ES-I3 (cell line): ENCODE measurements around the gene UQCR10.

Source experiments
- H3K36me3 ChIP-seq: 2 replicates; pipeline ENCODE4 v1.6.1; 2013; ENCODE audit warnings: mild to moderate bottlenecking, low read length, control low read depth, moderate library complexity; ENCODE audit not compliant: insufficient read depth
- H3K4me1 ChIP-seq: 2 replicates; pipeline ENCODE4 v1.6.1; 2013; ENCODE audit warnings: mild to moderate bottlenecking, control low read depth, low read length; ENCODE audit not compliant: insufficient read depth
- H3K9ac ChIP-seq: 2 replicates; pipeline ENCODE4 v1.6.1; 2013; ENCODE audit warnings: low read depth, mild to moderate bottlenecking, low read length, moderate library complexity
- H3K9me3 ChIP-seq: 2 replicates; pipeline ENCODE4 v1.6.1; 2013; ENCODE audit warnings: mild to moderate bottlenecking, low read length, moderate library complexity; ENCODE audit not compliant: control insufficient read depth, insufficient read depth

UQCR10 gene

GRCh38 chr22:29788339-29789279, 21.4 kb downstream of the UQCR10 start:
- no peak overlapping the region for H3K9ac ChIP-seq
- no peaks in the 10 kb centered on the region for H3K9me3 ChIP-seq
- no peaks in the 10 kb centered on the region; the same call in 1 of the 2 replicates for H3K4me1 ChIP-seq
- peaks cover 7% of the 10 kb centered on the region for H3K36me3 ChIP-seq

DNA sequence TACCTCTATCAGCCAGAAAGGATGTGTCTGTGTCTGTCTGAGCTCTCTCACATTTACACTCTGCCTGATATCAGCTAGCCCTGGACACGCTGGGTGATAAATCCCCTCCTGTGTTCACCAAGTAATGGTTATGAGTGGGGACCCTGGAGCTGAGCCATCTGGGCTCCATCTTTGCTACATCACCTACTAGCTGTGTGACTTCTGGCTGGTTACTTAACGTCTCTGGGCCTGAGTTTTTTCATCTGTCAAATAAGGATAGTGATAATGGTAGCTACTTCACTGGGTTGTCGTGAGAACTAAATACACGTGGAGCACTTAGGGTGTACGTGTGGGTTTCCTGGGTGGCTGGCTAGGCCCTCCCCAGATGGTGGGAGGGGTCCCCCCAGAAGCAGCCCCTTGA, 22.9 kb downstream of the UQCR10 start:
- peaks cover 7% of the 10 kb centered on the region for H3K36me3 ChIP-seq
- no peaks in the 10 kb centered on the region for H3K4me1 ChIP-seq
- no peaks in the 10 kb centered on the region for H3K9me3 ChIP-seq
- H3K9ac ChIP-seq, result no peak overlapping the region

DNA sequence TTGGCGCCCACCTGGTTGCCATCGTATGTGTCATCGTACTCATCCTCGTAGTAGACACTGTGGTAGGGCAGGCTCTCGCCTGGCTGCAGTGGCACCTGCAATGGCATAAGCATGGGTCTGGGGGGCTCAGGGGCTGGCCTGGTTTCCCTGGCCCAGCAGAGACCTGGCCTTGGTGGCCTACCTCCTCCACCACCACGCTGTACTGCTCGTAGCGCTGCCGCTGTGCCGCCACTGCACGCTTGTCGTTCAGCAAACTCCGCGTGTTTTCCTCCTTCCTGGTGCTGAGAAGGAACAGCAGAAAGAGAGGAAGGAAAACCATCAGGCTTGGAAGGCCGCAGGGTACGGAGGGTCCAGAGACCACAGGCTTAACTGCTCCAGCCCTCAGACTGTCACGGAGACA, 26.2 kb downstream of the UQCR10 start:
- Histone ChIP-seq H3K9ac (no peak overlapping the region), H3K9me3 (no peaks in the 10 kb centered on the region), H3K4me1 (no peaks in the 10 kb centered on the region), H3K36me3 (peaks cover 8% of the 10 kb centered on the region)

DNA sequence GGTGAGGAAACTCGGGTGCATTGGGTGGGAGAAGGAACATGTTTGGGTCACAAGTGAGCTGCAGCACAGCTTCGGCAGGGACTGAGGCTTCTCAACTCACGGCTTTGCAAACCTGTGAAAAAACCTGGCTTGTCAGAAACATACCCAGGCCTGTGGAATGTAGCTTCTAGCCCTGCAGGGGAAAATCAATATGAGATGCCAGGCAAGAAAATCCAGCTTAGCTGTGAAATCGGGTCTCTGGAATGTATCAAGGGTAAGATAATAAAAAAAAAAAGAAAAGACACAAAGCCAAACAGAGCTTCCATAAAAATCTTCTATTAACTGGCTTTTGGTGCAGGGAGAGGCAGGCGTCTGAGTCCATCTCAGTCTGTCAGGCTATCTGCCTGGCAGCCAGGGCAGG, 28.5 kb downstream of the UQCR10 start:
- Histone ChIP-seq H3K4me1 (no peaks in the 10 kb centered on the region), H3K9me3 (no peaks in the 10 kb centered on the region), H3K36me3 (peaks cover 14% of the 10 kb centered on the region), H3K9ac (no peak overlapping the region)

GRCh38 chr22:29797351-29797750, 30.2 kb downstream of the UQCR10 start:
- Histone ChIP-seq H3K9me3 (no peaks in the 10 kb centered on the region), H3K36me3 (peaks cover 11% of the 10 kb centered on the region), H3K9ac (no peak overlapping the region), H3K4me1 (peaks cover 3% of the 10 kb centered on the region; the same call in 1 of the 2 replicates)

DNA sequence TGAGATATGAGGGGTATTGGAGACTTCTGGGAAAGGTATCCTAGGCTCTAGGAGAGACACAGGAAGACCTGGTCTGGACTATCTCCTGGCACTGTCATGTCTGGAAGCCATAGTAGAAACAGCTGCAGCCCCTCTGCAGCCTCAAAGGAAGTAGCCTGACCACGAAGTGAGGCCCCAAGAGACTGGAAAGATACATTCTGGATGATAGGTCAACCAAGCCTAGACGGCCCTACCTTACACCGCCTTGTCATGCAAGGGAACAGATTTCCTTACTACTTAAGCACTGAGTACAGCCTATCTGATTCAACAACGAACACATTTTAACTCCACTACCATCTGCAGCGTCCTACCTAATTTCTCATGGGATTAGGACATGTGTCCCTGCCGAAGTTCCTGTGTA, 31.1 kb downstream of the UQCR10 start:
- no peaks in the 10 kb centered on the region for H3K9me3 ChIP-seq
- no peak overlapping the region for H3K9ac ChIP-seq
- H3K36me3 ChIP-seq, result peaks cover 11% of the 10 kb centered on the region
- H3K4me1 ChIP-seq, result peaks cover 3% of the 10 kb centered on the region; the same call in 1 of the 2 replicates

GRCh38 chr22:29798801-29799200, 31.6 kb downstream of the UQCR10 start:
- Histone ChIP-seq H3K36me3 (peaks cover 11% of the 10 kb centered on the region), H3K4me1 (peaks cover 3% of the 10 kb centered on the region; the same call in 1 of the 2 replicates), H3K9ac (no peak overlapping the region), H3K9me3 (no peaks in the 10 kb centered on the region)

DNA sequence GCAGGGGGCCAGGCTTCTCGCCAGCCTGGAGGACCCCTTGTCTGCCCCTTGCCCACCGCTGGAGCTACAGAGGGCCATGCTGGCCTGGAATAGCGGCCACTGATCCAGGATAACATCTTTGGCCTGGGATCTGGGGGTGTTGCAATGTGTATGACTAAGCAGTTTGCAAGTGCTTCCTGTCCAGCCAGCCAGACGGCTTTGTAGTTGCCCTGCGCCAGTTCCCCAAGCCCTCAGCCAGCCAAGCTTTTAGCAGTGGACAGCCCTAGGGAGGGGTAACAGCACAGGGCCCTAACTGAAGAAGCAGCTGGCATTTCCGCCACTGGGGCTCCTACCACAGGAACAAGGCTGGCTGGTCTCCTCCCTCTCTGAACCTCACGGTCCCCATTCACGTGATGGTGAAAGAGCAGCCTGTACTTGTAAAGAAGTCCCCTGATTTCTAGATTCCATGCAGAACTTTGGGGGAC, 32.1 kb downstream of the UQCR10 start:
- Histone ChIP-seq H3K4me1 (peaks cover 3% of the 10 kb centered on the region; the same call in 1 of the 2 replicates), H3K9me3 (no peaks in the 10 kb centered on the region), H3K9ac (no peak overlapping the region), H3K36me3 (peaks cover 11% of the 10 kb centered on the region)

GRCh38 chr22:29801153-29801552, 34.0 kb downstream of the UQCR10 start:
- Histone ChIP-seq H3K4me1 (peaks cover 3% of the 10 kb centered on the region; the same call in 1 of the 2 replicates), H3K36me3 (peaks cover 22% of the 10 kb centered on the region), H3K9me3 (no peaks in the 10 kb centered on the region), H3K9ac (no peak overlapping the region)

GRCh38 chr22:29801796-29802195, 34.6 kb downstream of the UQCR10 start:
- Histone ChIP-seq H3K4me1 (peaks cover 3% of the 10 kb centered on the region; the same call in 1 of the 2 replicates), H3K9ac (no peak overlapping the region), H3K36me3 (peaks cover 24% of the 10 kb centered on the region), H3K9me3 (no peaks in the 10 kb centered on the region)

DNA sequence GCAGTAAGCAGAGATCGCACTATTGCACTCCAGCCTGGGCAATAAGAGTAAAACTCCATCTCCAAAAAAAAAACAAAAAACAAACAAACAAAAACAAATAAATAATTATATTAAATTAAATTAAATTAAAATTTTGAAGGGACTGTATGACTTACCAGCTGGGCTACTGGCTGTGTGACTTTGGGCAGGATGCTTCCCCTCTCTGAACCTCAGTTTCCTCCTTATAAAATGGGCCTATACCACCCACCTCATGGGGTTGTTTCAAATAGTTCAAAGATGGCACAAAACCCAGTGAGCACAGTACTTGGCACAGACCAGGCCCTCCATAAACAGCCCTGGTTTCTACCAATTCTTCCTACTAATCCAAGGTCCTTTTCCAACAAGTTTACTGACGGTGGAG, 36.0 kb downstream of the UQCR10 start:
- Histone ChIP-seq H3K4me1 (peaks cover 3% of the 10 kb centered on the region; the same call in 1 of the 2 replicates), H3K36me3 (peaks cover 24% of the 10 kb centered on the region), H3K9ac (no peak overlapping the region), H3K9me3 (no peaks in the 10 kb centered on the region)

GRCh38 chr22:29804985-29805384, 37.8 kb downstream of the UQCR10 start:
- Histone ChIP-seq H3K9me3 (no peaks in the 10 kb centered on the region), H3K4me1 (peaks cover 3% of the 10 kb centered on the region; the same call in 1 of the 2 replicates), H3K9ac (no peak overlapping the region), H3K36me3 (peaks cover 19% of the 10 kb centered on the region)

GRCh38 chr22:29806196-29806595, 39.0 kb downstream of the UQCR10 start:
- no peak overlapping the region for H3K9ac ChIP-seq
- H3K36me3 ChIP-seq, result peaks cover 12% of the 10 kb centered on the region
- H3K4me1 ChIP-seq, result peaks cover 2% of the 10 kb centered on the region; the same call in 1 of the 2 replicates
- no peaks in the 10 kb centered on the region for H3K9me3 ChIP-seq

- no peaks in the 10 kb centered on the region for H3K4me1 ChIP-seq
- no peaks in the 10 kb centered on the region for H3K9me3 ChIP-seq
- H3K9ac ChIP-seq, result no peak overlapping the region
- peaks cover 23% of the 10 kb centered on the region for H3K36me3 ChIP-seq
These were observed 43.0 kb downstream of the UQCR10 start for GRCh38 chr22:29810216-29810615.

- H3K9ac ChIP-seq, result no peak overlapping the region
- H3K4me1 ChIP-seq, result no peaks in the 10 kb centered on the region
- peaks cover 16% of the 10 kb centered on the region for H3K36me3 ChIP-seq
- H3K9me3 ChIP-seq, result no peaks in the 10 kb centered on the region
These were observed 44.2 kb downstream of the UQCR10 start for GRCh38 chr22:29811377-29811776.
